SU-DHL-6 (cell line): ENCODE measurements around the gene PDGFD.

Experiments used
- H2AFZ ChIP-seq: fragments of 200-600 bp; sonication (generic); 2 replicates; pipeline ENCODE4 v1.6.1; 2014; ENCODE audit warnings: low read depth, mild to moderate bottlenecking, moderate library complexity, mixed read lengths, antibody characterized with exemption, low read length; ENCODE audit not compliant: severe bottlenecking
- H3F3A ChIP-seq: fragments of 200-600 bp; shearing (Covaris generic); 2 replicates; pipeline ENCODE4 v1.6.0; 2016; ENCODE audit warnings: antibody characterized with exemption, mild to moderate bottlenecking; ENCODE audit not compliant: insufficient read depth
- H3K27ac ChIP-seq: fragments of 200-600 bp; sonication (generic); 2 replicates; pipeline ENCODE4 v1.5.1; 2016; ENCODE audit warnings: low read depth, mild to moderate bottlenecking, low read length, moderate library complexity, mixed read lengths
- H3K27me3 ChIP-seq: fragments of 200-600 bp; sonication (generic), shearing (Covaris generic); 2 replicates; pipeline ENCODE4 v1.6.0; 2014; ENCODE audit warnings: mild to moderate bottlenecking, low read length
- H3K36me3 ChIP-seq: fragments of 200-600 bp; sonication (generic); 2 replicates; pipeline ENCODE4 v1.6.1; 2014; ENCODE audit warnings: mild to moderate bottlenecking, low read length, mixed read lengths
- H3K4me2 ChIP-seq: fragments of 300-600, 200-600 bp; shearing (Covaris generic), sonication (generic); 2 replicates; pipeline ENCODE4 v1.6.0; 2014; ENCODE audit warnings: low read length, low read depth, mild to moderate bottlenecking; ENCODE audit not compliant: poor library complexity, severe bottlenecking
- H3K4me3 ChIP-seq: fragments of 200-600 bp; sonication (generic); 2 replicates; pipeline ENCODE4 v1.5.1; 2014; ENCODE audit warnings: antibody characterized with exemption, low read length, mild to moderate bottlenecking, mixed read lengths; ENCODE audit not compliant: insufficient read depth, poor library complexity, severe bottlenecking
- H3K79me2 ChIP-seq: fragments of 200-600 bp; sonication (generic); 2 replicates; pipeline ENCODE4 v1.6.1; 2014; ENCODE audit warnings: mild to moderate bottlenecking, low read length, moderate library complexity; ENCODE audit not compliant: insufficient read depth
- H3K9ac ChIP-seq: fragments of 200-600 bp; sonication (generic); 2 replicates; pipeline ENCODE4 v1.7.0; 2014; ENCODE audit warnings: mild to moderate bottlenecking, low read length
- H3K9me2 ChIP-seq: fragments of 200-600 bp; sonication (generic); replicated peaks from 2 replicates; pipeline ENCODE4 v1.6.1; 2014; ENCODE audit warnings: low read length; ENCODE audit not compliant: insufficient read depth
- H3K9me3 ChIP-seq: fragments of 200-600 bp; sonication (generic); 2 replicates; pipeline ENCODE4 v1.6.1; 2014; ENCODE audit warnings: low read length, mixed read lengths; ENCODE audit not compliant: insufficient read depth
- H4K20me1 ChIP-seq: fragments of 200-600 bp; sonication (generic); 2 replicates; pipeline ENCODE4 v1.6.1; 2014; ENCODE audit warnings: low read depth, mild to moderate bottlenecking, antibody characterized with exemption, low read length, moderate library complexity, mixed read lengths
- EZH2phosphoT487 ChIP-seq: fragments of 200-600 bp; sonication (generic), shearing (Covaris generic); conservative IDR thresholded peaks from 2 replicates; pipeline ENCODE4 v1.6.1; 2018; ENCODE audit warnings: mild to moderate bottlenecking, antibody characterized with exemption, low read length, moderate library complexity, mixed read lengths
- TF ChIP-seq, protein P1 (sequence below): fragments of 200-600 bp; sonication (generic); IDR thresholded peaks from one replicate; pipeline ENCODE4 v1.5.1; 2017; ENCODE audit warnings: antibody characterized with exemption, mild to moderate bottlenecking, low read length, moderate library complexity; ENCODE audit not compliant: insufficient read depth, poor library complexity, severe bottlenecking

Gene PDGFD

DNA sequence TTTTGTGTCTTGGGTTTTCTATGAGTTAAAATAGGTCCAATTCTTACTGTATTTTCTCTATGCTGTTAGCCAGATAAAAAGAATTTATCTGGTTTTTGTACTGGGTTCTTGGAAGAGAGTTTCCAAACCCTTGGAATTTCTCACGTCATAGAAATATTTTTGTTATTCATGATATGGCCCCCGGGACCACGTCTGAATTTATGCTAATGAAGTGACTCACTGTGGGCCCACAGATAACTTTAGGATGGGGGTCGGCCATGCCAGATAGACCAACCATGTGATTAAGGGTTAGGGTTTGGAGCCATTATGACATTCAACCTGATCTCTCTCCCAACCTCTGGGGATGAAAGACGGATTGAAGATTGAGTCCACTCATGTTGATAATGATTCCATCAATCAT is 163.1 kb downstream of the PDGFD start:
- no peaks in the 10 kb centered on the region for H3K79me2 ChIP-seq
- H3K27me3 ChIP-seq: no peaks in the 10 kb centered on the region
- H2AFZ ChIP-seq: no peak overlapping the region
- H3K9me3 ChIP-seq: no peaks in the 10 kb centered on the region
- TF ChIP-seq, protein P1, sequence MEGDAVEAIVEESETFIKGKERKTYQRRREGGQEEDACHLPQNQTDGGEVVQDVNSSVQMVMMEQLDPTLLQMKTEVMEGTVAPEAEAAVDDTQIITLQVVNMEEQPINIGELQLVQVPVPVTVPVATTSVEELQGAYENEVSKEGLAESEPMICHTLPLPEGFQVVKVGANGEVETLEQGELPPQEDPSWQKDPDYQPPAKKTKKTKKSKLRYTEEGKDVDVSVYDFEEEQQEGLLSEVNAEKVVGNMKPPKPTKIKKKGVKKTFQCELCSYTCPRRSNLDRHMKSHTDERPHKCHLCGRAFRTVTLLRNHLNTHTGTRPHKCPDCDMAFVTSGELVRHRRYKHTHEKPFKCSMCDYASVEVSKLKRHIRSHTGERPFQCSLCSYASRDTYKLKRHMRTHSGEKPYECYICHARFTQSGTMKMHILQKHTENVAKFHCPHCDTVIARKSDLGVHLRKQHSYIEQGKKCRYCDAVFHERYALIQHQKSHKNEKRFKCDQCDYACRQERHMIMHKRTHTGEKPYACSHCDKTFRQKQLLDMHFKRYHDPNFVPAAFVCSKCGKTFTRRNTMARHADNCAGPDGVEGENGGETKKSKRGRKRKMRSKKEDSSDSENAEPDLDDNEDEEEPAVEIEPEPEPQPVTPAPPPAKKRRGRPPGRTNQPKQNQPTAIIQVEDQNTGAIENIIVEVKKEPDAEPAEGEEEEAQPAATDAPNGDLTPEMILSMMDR: no peak
- TF ChIP-seq EZH2phosphoT487: no peak
- H3K9ac ChIP-seq: no peak overlapping the region
- no peak overlapping the region for H3K27ac ChIP-seq
- H3K4me3 ChIP-seq: no peak overlapping the region
- no peaks in the 10 kb centered on the region for H4K20me1 ChIP-seq
- H3K9me2 ChIP-seq: no peaks in the 10 kb centered on the region
- no peaks in the 10 kb centered on the region for H3F3A ChIP-seq
- no peak overlapping the region for H3K4me2 ChIP-seq
- H3K36me3 ChIP-seq: peaks cover 3% of the 10 kb centered on the region; the same call in 1 of the 2 replicates

DNA sequence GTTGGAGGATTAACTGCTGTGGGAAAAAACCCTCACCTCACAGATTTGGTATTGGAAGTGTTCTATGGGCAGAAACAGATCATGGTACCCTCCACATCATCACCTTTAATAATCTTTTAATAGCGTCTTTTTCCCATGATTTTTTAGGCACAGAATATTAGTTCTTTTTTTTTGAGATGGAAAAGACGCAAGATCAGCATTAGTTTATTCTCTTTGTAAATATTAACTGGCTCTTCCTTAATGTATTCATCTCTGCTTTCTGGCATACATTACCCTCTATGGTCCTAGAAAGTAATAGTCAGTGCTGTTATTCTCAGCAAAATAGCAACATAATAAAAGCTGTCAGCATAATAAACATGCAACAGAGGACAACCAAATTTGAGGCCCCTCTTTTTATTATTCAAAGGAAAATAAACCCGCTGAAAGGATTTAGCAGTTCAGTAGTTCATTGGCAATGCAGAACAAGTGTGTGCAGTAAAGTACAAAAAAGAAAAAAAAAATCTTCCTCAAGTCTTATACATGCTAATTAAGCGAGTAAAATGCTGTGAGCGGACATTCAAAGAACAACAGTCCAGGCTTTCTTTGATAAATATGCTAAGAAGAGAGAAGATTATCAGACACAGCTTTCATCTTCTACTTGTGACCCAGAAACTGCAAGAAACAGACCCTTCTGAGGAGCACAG is 165.0 kb downstream of the PDGFD start:
- Histone ChIP-seq H3K9ac (no peak overlapping the region), H3K27ac (no peak overlapping the region), H4K20me1 (no peaks in the 10 kb centered on the region), H2AFZ (no peak overlapping the region), H3K79me2 (no peaks in the 10 kb centered on the region), H3K36me3 (peaks cover 9% of the 10 kb centered on the region; the same call in 1 of the 2 replicates), H3F3A (no peaks in the 10 kb centered on the region), H3K27me3 (no peaks in the 10 kb centered on the region), H3K9me2 (no peaks in the 10 kb centered on the region), H3K4me3 (no peak overlapping the region), H3K9me3 (no peaks in the 10 kb centered on the region), H3K4me2 (no peak overlapping the region)
- no peak for TF ChIP-seq EZH2phosphoT487
- TF ChIP-seq, protein P1: no peak

DNA sequence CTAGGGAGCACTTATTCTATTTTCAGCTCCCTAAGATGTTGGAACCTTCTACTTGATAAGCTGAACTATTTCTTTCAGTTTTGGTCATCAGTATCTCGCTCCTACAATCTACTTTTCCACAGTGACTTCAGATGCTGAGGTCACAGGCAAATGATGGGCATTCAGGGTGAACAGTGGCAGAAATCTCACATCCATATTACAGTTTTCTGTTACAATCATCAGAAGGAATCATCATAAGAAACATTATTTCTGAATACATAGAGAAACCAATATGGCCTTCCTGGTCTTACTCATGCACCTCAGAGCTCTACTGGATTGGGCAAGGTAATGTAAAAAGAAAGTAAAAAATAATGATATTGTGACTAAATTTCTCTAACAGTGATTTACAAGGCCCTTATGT is 166.9 kb downstream of the PDGFD start:
- Histone ChIP-seq H3F3A (no peaks in the 10 kb centered on the region), H3K27me3 (no peaks in the 10 kb centered on the region), H3K9me2 (no peaks in the 10 kb centered on the region), H3K36me3 (peaks cover 9% of the 10 kb centered on the region; the same call in 1 of the 2 replicates), H3K9ac (no peak overlapping the region), H3K4me3 (no peak overlapping the region), H3K9me3 (no peaks in the 10 kb centered on the region), H3K4me2 (no peak overlapping the region), H3K79me2 (no peaks in the 10 kb centered on the region), H4K20me1 (no peaks in the 10 kb centered on the region), H2AFZ (no peak overlapping the region), H3K27ac (no peak overlapping the region)
- TF ChIP-seq EZH2phosphoT487: no peak
- TF ChIP-seq, protein P1: no peak
